ENCODE results near the gene JOSD2. TPM values are rescaled to one million over a fixed set of nuclear protein-coding genes. Genes with fewer than 3 reads are reported as not detected.

The JOSD2 gene
- total and polyA plus RNA-seq, 2 of the 4 experiments (the other 2 are of a cell fraction) = 12.2 to 54.1 TPM

- H3K27me3 ChIP-seq (ENCODE audit: control insufficient read depth, insufficient read depth, low read length) = no peaks in the 10 kb centered on the region
- no peak overlapping the region for H2BK5ac ChIP-seq (ENCODE audit: low read depth, low read length, poor library complexity, severe bottlenecking)
- H3K36me3 ChIP-seq (ENCODE audit: control insufficient read depth, insufficient read depth, low read length) = peaks cover 3% of the 10 kb centered on the region; the same call in 1 of the 2 replicates
- DNase-seq (no peak), ATAC-seq (ENCODE audit: low read depth) (no peak)
- peaks cover 3% of the 10 kb centered on the region for H3K4me1 ChIP-seq (ENCODE audit: control insufficient read depth, insufficient read depth, low read length)
- H4K20me1 ChIP-seq (ENCODE audit: insufficient read depth, low read length) = no peaks in the 10 kb centered on the region
- CTCF ChIA-PET = no interaction called here
- H3K4me3 ChIP-seq (ENCODE audit: insufficient read depth, low read depth, low read length) = no peak overlapping the region
- no peak overlapping the region for H3K18ac ChIP-seq (ENCODE audit: low read depth, low read length)
- H3K9ac ChIP-seq (ENCODE audit: low read depth, low read length) = no peak overlapping the region
- H3K27ac ChIP-seq (ENCODE audit: insufficient read depth, low read length) = no peak overlapping the region
- in situ Hi-C loops (cut with MboI; ENCODE audit: low sequenced_read_pairs) = no loop called here
- POLR2A ChIA-PET (ENCODE audit: unreplicated experiment) = no interaction called here
- 81 to 100% methylated on average over 1 to 3 of the region's 10 CpGs for WGBS, 2 experiments (ENCODE audit: extremely low coverage in 2 of 2, insufficient read length in 1 of 2)
- H3K23ac ChIP-seq (ENCODE audit: low read depth, low read length) = no peak overlapping the region
- no peaks in the 10 kb centered on the region for H3K9me3 ChIP-seq (ENCODE audit: control insufficient read depth, insufficient read depth, low read length)
- H4K91ac ChIP-seq (ENCODE audit: insufficient read depth, low read depth, low read length) = no peak overlapping the region
- H2AK5ac ChIP-seq (ENCODE audit: low read depth, low read length) = no peak overlapping the region
- intact Hi-C loops (cut with micrococcal nuclease) = no loop called here
- TF ChIP-seq CTCF (conservative IDR thresholded peaks at IDR 0.05; ENCODE audit: low read depth, low read length) (no peak), SMC3 (IDR thresholded peaks at IDR 0.05; ENCODE audit: low read depth, low read length) (no peak), FOS (IDR thresholded peaks at IDR 0.05; ENCODE audit: low read depth, low read length) (no peak)
- no peak overlapping the region for H3K4ac ChIP-seq (ENCODE audit: low read depth, low read length)
- H4K8ac ChIP-seq (ENCODE audit: low read depth in 2 of 2, low read length in 2 of 2) = no peak overlapping the region
- no TSS peak for BruUV-seq (replicated peaks)
- H2BK15ac ChIP-seq (ENCODE audit: low read depth, low read length) = no peak overlapping the region
- peaks cover 5 to 10% of the 10 kb centered on the region in 2 experiments; a peak in 3 of 4 replicates for H3K79me1 ChIP-seq (ENCODE audit: low read depth in 1 of 2, low read length in 2 of 2)
- H2AFZ ChIP-seq (replicated peaks; ENCODE audit: low read length, poor library complexity) = no peak overlapping the region
- dilution Hi-C loops (cut with HindIII; ENCODE audit: low sequenced_read_pairs, unreplicated experiment) = no loop called here
- no peaks in the 10 kb centered on the region; the same call in 1 of the 2 replicates for H3K9me1 ChIP-seq (ENCODE audit: insufficient read depth, low read length)
- H4K5ac ChIP-seq (ENCODE audit: low read depth, low read length) = no peak overlapping the region
- H2BK120ac ChIP-seq (ENCODE audit: low read depth, low read length) = no peak overlapping the region
- no peak overlapping the region for H3K4me2 ChIP-seq (ENCODE audit: low read depth, low read length)
- H3K14ac ChIP-seq (replicated peaks; ENCODE audit: low read depth, low read length) = no peak overlapping the region
- no peak overlapping the region for H2BK20ac ChIP-seq (ENCODE audit: low read depth, low read length)
- H2AK9ac ChIP-seq (replicated peaks; ENCODE audit: low read depth, low read length, poor library complexity) = no peak overlapping the region
- H3K56ac ChIP-seq (ENCODE audit: extremely low read depth, insufficient read depth, low read length) = no peak overlapping the region
These were observed 4.3 kb downstream of the JOSD2 start for GRCh38 chr19:50506700-50507099.

Measured in IMR-90 (cell line).